Kidney tubule cell (primary cell): ENCODE results near the gene KATNA1.

Experiments used
- DNase-seq: peaks from one replicate; pipeline ENCODE4 v3.0.0-alpha.2; 2018; ENCODE audit warnings: low spot score

KATNA1 gene

GRCh38 chr6:149608381-149608982 lies 40.0 kb downstream of the KATNA1 start:
- DNase-seq, result no peak

GRCh38 chr6:149600508-149600907 lies 48.0 kb downstream of the KATNA1 start:
- no peak for DNase-seq

- peak; percentile 63 for DNase-seq
Observed at GRCh38 chr6:149593408-149593807, 55.1 kb downstream of the KATNA1 start.

- DNase-seq, result no peak
Observed at GRCh38 chr6:149592983-149593382, 55.5 kb downstream of the KATNA1 start.

GRCh38 chr6:149586149-149586548 lies 62.4 kb downstream of the KATNA1 start:
- no peak for DNase-seq

GRCh38 chr6:149581349-149581748 lies 67.2 kb downstream of the KATNA1 start:
- no peak for DNase-seq

- no peak for DNase-seq
Observed at GRCh38 chr6:149580880-149581279, 67.6 kb downstream of the KATNA1 start.

- no peak for DNase-seq
Observed at GRCh38 chr6:149567945-149568585, 80.4 kb downstream of the KATNA1 start.

GRCh38 chr6:149567194-149567586 lies 81.3 kb downstream of the KATNA1 start:
- DNase-seq, result no peak

GRCh38 chr6:149566410-149567193 lies 81.9 kb downstream of the KATNA1 start:
- peak; percentile 65 for DNase-seq

- peak; percentile 96 for DNase-seq
Observed at GRCh38 chr6:149565527-149566409, 82.7 kb downstream of the KATNA1 start, which contains the start of gene GINM1. TSS of gene GINM1 (plus strand) at chr6:149566375. CDS start at chr6:149566415, 40 bp downstream.

GRCh38 chr6:149563928-149564325 lies 84.6 kb downstream of the KATNA1 start:
- no peak for DNase-seq

GRCh38 chr6:149563203-149563927 lies 85.1 kb downstream of the KATNA1 start:
- peak; percentile 68 for DNase-seq

GRCh38 chr6:149560736-149561135 lies 87.8 kb downstream of the KATNA1 start:
- no peak for DNase-seq

GRCh38 chr6:149559389-149559788 lies 89.1 kb downstream of the KATNA1 start:
- DNase-seq, result no peak

GRCh38 chr6:149558029-149558428 lies 90.5 kb downstream of the KATNA1 start:
- no peak for DNase-seq

GRCh38 chr6:149551920-149552319 lies 96.6 kb downstream of the KATNA1 start:
- no peak for DNase-seq

- DNase-seq, result peak; percentile 96
Observed at GRCh38 chr6:149545754-149546471, 102.6 kb downstream of the KATNA1 start, which contains the start of gene PPIL4. TSS of gene PPIL4 (minus strand) at chr6:149546043. CDS start at chr6:149546005, 38 bp downstream.

GRCh38 chr6:149545258-149545753 lies 103.2 kb downstream of the KATNA1 start:
- DNase-seq, result peak; percentile 67
